K562 (cell line): ENCODE results near the gene TTC9C. TPM values are rescaled to one million over a fixed set of nuclear protein-coding genes. Genes with fewer than 3 reads are reported as not detected.

ENCODE experiments used
- CCNT2 ChIP-seq: IDR thresholded peaks from 2 replicates; pipeline ENCODE4 v1.6.1; 2011; ENCODE audit warnings: borderline replicate concordance, low read depth, mild to moderate bottlenecking, moderate library complexity, mixed read lengths, low read length; ENCODE audit not compliant: insufficient read length; ENCODE audit errors: extremely low read depth
- DEAF1 ChIP-seq: fragments of 450-650 bp; formaldehyde crosslinking; IDR thresholded peaks from 2 replicates; pipeline ENCODE4 v1.4.0; 2020; ENCODE audit warnings: mild to moderate bottlenecking, moderate library complexity
- ETV1 ChIP-seq: fragments of 450-650 bp; conservative IDR thresholded peaks from 2 replicates; pipeline ENCODE4 v1.6.1; 2016; ENCODE audit warnings: missing genetic modification characterization, control low read depth, low read depth, missing compliant biosample characterization
- HNRNPH1 ChIP-seq: fragments of 200-400 bp; formaldehyde crosslinking; optimal IDR thresholded peaks from 2 replicates; pipeline ENCODE3; 2017; ENCODE audit warnings: low read depth, mild to moderate bottlenecking, low read length, moderate library complexity
- ILK ChIP-seq: fragments of 450-650 bp; IDR thresholded peaks from 2 replicates; pipeline ENCODE4 v1.6.1; 2016; ENCODE audit warnings: missing genetic modification characterization, low read depth, mild to moderate bottlenecking, missing compliant biosample characterization, moderate library complexity, borderline replicate concordance
- KLF1 ChIP-seq: fragments of 450-650 bp; IDR thresholded peaks from 2 replicates; pipeline ENCODE4 v1.6.1; 2016; ENCODE audit warnings: missing genetic modification characterization, missing compliant biosample characterization
- KLF16 ChIP-seq: IDR thresholded peaks from 2 replicates; pipeline ENCODE4 v1.6.1; 2016; ENCODE audit warnings: antibody characterized with exemption
- MTA2 ChIP-seq: fragments of 450-650 bp; IDR thresholded peaks from 2 replicates; pipeline ENCODE4 v1.6.1; 2016; ENCODE audit warnings: low read depth
- MYNN ChIP-seq, 2 experiments: sonication (generic); formaldehyde crosslinking in 1 of 2; IDR thresholded peaks; 2 replicates each; pipeline versions ENCODE4 v1.5.0 to v1.6.1; 2016 to 2020; ENCODE audit warnings: antibody characterized with exemption in 1 of 2, missing genetic modification reagents in 1 of 2
- POLR2A ChIP-seq: fragments of 450-650 bp; conservative IDR thresholded peaks from 2 replicates; pipeline ENCODE4 v1.6.1; 2016
- RBFOX2 ChIP-seq: fragments of 200-400 bp; formaldehyde crosslinking; IDR thresholded peaks from 2 replicates; pipeline ENCODE4 v1.6.1; 2017; ENCODE audit warnings: low read depth, mild to moderate bottlenecking, low read length, moderate library complexity
- RBM39 ChIP-seq: fragments of 200-400 bp; formaldehyde crosslinking; optimal IDR thresholded peaks from 2 replicates; pipeline ENCODE3; 2018; ENCODE audit warnings: low read depth, low read length
- SMARCB1 ChIP-seq: IDR thresholded peaks from 2 replicates; pipeline ENCODE4 v1.6.1; 2011; ENCODE audit warnings: improper control_type of control experiment, low read depth; ENCODE audit not compliant: insufficient read length
- ZKSCAN3 ChIP-seq: fragments of 250-450 bp; sonication (Bioruptor Pico); IDR thresholded peaks from 2 replicates; pipeline ENCODE4 v1.4.0; 2020
- ZNF507 ChIP-seq: conservative IDR thresholded peaks from 2 replicates; pipeline ENCODE4 v1.6.1; 2017; ENCODE audit warnings: missing genetic modification characterization, missing compliant biosample characterization
- ZNF766 ChIP-seq: fragments of 200-800 bp; sonication (Bioruptor generic); conservative IDR thresholded peaks from 2 replicates; pipeline ENCODE4 v1.6.1; 2016; ENCODE audit warnings: missing genetic modification characterization, missing compliant biosample characterization
- ZNF780A ChIP-seq: fragments of 250-450 bp; sonication (Bioruptor Pico); IDR thresholded peaks from 2 replicates; pipeline ENCODE4 v1.5.0; 2021; ENCODE audit warnings: mild to moderate bottlenecking
- polyA plus RNA-seq, 8 experiments: library from polyadenylated mRNA; depleted of rRNA in 4 of 8; stranded (reverse) in 5 of 8; unstranded in 3 of 8; fragments of >200 nt; fragmentation: Nextera tagmentation in 2 of 8; fragmentation: Illumina TruSeq in 1 of 8; extraction: Ambion mirVana in 2 of 8; extraction: Trizol in 1 of 8; gene quantifications; 2 replicates each; pipeline versions ENCODE4 v1.2.1 to v1.2.3, GENCODE V29; 2011 to 2014; ENCODE audit warnings: inconsistent platforms in 1 of 8, missing spikeins in 1 of 8
- total RNA-seq, 7 experiments: library from RNA; depleted of rRNA in 6 of 7; stranded (reverse); fragments of >200 nt in 6 of 7; fragmentation: Illumina TruSeq in 2 of 7; extraction: Trizol in 2 of 7; gene quantifications; 2 replicates each; pipeline versions ENCODE4 v1.2.1 to v1.2.3, GENCODE V29; 2011 to 2021; ENCODE audit warnings: low replicate concordance in 1 of 7
- TF ChIP-seq, protein P1 (sequence below), 2 experiments: IDR thresholded peaks; 2 replicates each; pipeline ENCODE4 v1.6.1; 2011; ENCODE audit warnings: borderline replicate concordance in 1 of 2, control low read depth in 1 of 2, low read depth in 1 of 2, low read length in 1 of 2, mild to moderate bottlenecking in 1 of 2, mixed read lengths in 1 of 2, moderate library complexity in 1 of 2; ENCODE audit not compliant: insufficient read depth in 1 of 2, insufficient read length in 1 of 2, poor library complexity in 1 of 2, severe bottlenecking in 1 of 2; ENCODE audit errors: extremely low read depth in 1 of 2
- TF ChIP-seq, protein P2 (sequence below): fragments of 250-450 bp; sonication (Bioruptor Pico); IDR thresholded peaks from 2 replicates; pipeline ENCODE4 v1.8.0; 2021; ENCODE audit warnings: mild to moderate bottlenecking, moderate library complexity
- TF ChIP-seq, protein P3 (sequence below): fragments of 450-650 bp; IDR thresholded peaks from 2 replicates; pipeline ENCODE4 v1.6.1; 2016; ENCODE audit warnings: missing biosample characterization, missing genetic modification characterization

The TTC9C gene
- total and polyA plus RNA-seq, 9 of the 15 experiments (the other 6 are each of a cell fraction or from before 2014, with no cell fraction given) = 32.8 to 59.0 (median 37.1) TPM

GRCh38 chr11:62705880-62706849 lies 22.1 kb upstream of the TTC9C start (continued):
- 0 out of 2 replicates have a peak, but pooled peaks have one; percentile 9 for TF ChIP-seq KLF16
- peak; percentile 78 for TF ChIP-seq MYNN (IDR thresholded peaks at IDR 0.05)
- TF ChIP-seq MYNN (CRISPR knock-in tag; IDR thresholded peaks at IDR 0.05) = no peak
- 0 out of 2 replicates have a peak, but pooled peaks have one; percentile 23 for TF ChIP-seq ZNF780A (CRISPR knock-in tag)
- peak; percentile 69 for TF ChIP-seq RBFOX2
- no peak for TF ChIP-seq KLF1 (tag)
- peak; percentile 30; the same call in 1 of the 2 replicates for TF ChIP-seq DEAF1 (CRISPR knock-in tag)
- peak; percentile 79 for TF ChIP-seq POLR2A
- no peak for TF ChIP-seq HNRNPH1
- TF ChIP-seq, protein P1, sequence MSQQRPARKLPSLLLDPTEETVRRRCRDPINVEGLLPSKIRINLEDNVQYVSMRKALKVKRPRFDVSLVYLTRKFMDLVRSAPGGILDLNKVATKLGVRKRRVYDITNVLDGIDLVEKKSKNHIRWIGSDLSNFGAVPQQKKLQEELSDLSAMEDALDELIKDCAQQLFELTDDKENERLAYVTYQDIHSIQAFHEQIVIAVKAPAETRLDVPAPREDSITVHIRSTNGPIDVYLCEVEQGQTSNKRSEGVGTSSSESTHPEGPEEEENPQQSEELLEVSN (IDR thresholded peaks at IDR 0.05; ENCODE audit: borderline replicate concordance in 1 of 2, extremely low read depth in 1 of 2, insufficient read depth in 1 of 2, insufficient read length in 1 of 2, low read depth in 1 of 2, low read length in 1 of 2, poor library complexity in 1 of 2, severe bottlenecking in 1 of 2) = peak; percentile 26 to 43
- no peak for TF ChIP-seq RBM39
- TF ChIP-seq ILK (tag) = no peak
- TF ChIP-seq SMARCB1 = no peak
- 0 out of 2 replicates have a peak, but pooled peaks have one; percentile 47 for TF ChIP-seq ETV1 (tag)
- TF ChIP-seq ZNF507 (tag) = no peak
- TF ChIP-seq, protein P2, sequence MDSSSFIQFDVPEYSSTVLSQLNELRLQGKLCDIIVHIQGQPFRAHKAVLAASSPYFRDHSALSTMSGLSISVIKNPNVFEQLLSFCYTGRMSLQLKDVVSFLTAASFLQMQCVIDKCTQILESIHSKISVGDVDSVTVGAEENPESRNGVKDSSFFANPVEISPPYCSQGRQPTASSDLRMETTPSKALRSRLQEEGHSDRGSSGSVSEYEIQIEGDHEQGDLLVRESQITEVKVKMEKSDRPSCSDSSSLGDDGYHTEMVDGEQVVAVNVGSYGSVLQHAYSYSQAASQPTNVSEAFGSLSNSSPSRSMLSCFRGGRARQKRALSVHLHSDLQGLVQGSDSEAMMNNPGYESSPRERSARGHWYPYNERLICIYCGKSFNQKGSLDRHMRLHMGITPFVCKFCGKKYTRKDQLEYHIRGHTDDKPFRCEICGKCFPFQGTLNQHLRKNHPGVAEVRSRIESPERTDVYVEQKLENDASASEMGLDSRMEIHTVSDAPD (CRISPR knock-in tag) = no peak
- peak; percentile 57 for TF ChIP-seq CCNT2
- no peak for TF ChIP-seq MTA2
- TF ChIP-seq ZKSCAN3 (CRISPR knock-in tag) = no peak
- no peak for TF ChIP-seq ZNF766 (CRISPR knock-in tag)
- TF ChIP-seq, protein P3, sequence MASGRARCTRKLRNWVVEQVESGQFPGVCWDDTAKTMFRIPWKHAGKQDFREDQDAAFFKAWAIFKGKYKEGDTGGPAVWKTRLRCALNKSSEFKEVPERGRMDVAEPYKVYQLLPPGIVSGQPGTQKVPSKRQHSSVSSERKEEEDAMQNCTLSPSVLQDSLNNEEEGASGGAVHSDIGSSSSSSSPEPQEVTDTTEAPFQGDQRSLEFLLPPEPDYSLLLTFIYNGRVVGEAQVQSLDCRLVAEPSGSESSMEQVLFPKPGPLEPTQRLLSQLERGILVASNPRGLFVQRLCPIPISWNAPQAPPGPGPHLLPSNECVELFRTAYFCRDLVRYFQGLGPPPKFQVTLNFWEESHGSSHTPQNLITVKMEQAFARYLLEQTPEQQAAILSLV = no peak
